Right ventricle myocardium superior (tissue), 1 donor: ENCODE data around the gene AHCYL2. TPM values are rescaled to one million over a fixed set of nuclear protein-coding genes. Genes with fewer than 3 reads are reported as not detected.

ENCODE experiments used
- total RNA-seq: library from RNA; stranded (reverse); fragmentation: NEBNext Ultra II Directional; extraction: Animal tissue kit (Norgen Biotek cat#: 25700); gene quantifications from one replicate; pipeline ENCODE4 v1.2.1, GENCODE V29; 2021
- donor health status: DM: no; HTN: yes; CAD: no; lungs with severe emphysema.

The AHCYL2 gene
- total RNA-seq, 1 donor from 2014 or later = 6.7 TPM

Other genes with a start within 250 kb of the AHCYL2 start
- gene TNPO3, start 169.9 kb upstream of the AHCYL2 start, total RNA-seq = 32.8 TPM
- gene TSPAN33, start 80.3 kb upstream of the AHCYL2 start, total RNA-seq = 11.8 TPM
- 5.0 TPM for gene SMO, start 36.4 kb upstream of the AHCYL2 start, total RNA-seq
- 16.2 TPM for gene STRIP2, start 209.4 kb downstream of the AHCYL2 start, total RNA-seq